ENCODE measurements around the gene CALR.
A peak's percentile ranks its signal among the peaks of the same experiment; 100 is the strongest.
"Not testable (repeated sequence)": the region's sequence is repeated elsewhere in the genome, so short reads cannot be mapped to it uniquely, and the experiment has no call there.

The CALR gene

GRCh38 chr19:12955996-12956395, 17.6 kb downstream of the CALR start:
- no peak for ATAC-seq
- peaks cover 36% of the 10 kb centered on the region for H3K36me3 Mint-ChIP-seq
- peak overlapping the region; percentile 95 for H3K4me3 Mint-ChIP-seq
- no peaks in the 10 kb centered on the region for H3K27me3 Mint-ChIP-seq
- peaks cover 2% of the 10 kb centered on the region for H3K9me3 Mint-ChIP-seq
- H3K27ac Mint-ChIP-seq: peak overlapping the region; percentile 98
- H3K4me1 Mint-ChIP-seq: peaks cover 43% of the 10 kb centered on the region

- H3K4me1 Mint-ChIP-seq: peaks cover 43% of the 10 kb centered on the region
- peaks cover 29% of the 10 kb centered on the region for H3K36me3 Mint-ChIP-seq
- peaks cover under 1% of the 10 kb centered on the region for H3K27me3 Mint-ChIP-seq
- H3K27ac Mint-ChIP-seq: peak within 1 kb of the TSS; percentile 98
- H3K4me3 Mint-ChIP-seq: peak within 1 kb of the TSS; percentile 95
- peaks cover 2% of the 10 kb centered on the region for H3K9me3 Mint-ChIP-seq
- ATAC-seq: peak; percentile 96
Measured at GRCh38 chr19:12956446-12957388, 18.3 kb downstream of the CALR start, which contains the start of gene GADD45GIP1. Gene GADD45GIP1, minus strand, starts transcription at chr19:12957223. Its CDS starts 11 bp downstream, at chr19:12957212.

GRCh38 chr19:12957389-12957952, 19.1 kb downstream of the CALR start:
- Mint-ChIP-seq H3K4me3 (peak overlapping the region; percentile 95), H3K27ac (peak overlapping the region; percentile 98)
- not testable (repeated sequence) for H3K9me3 Mint-ChIP-seq

GRCh38 chr19:12959481-12959880, 21.1 kb downstream of the CALR start:
- ATAC-seq: no peak
- peaks cover 2% of the 10 kb centered on the region for H3K9me3 Mint-ChIP-seq
- no peak overlapping the region for H3K27ac Mint-ChIP-seq
- peaks cover 19% of the 10 kb centered on the region for H3K27me3 Mint-ChIP-seq
- H3K4me3 Mint-ChIP-seq: no peak overlapping the region
- H3K4me1 Mint-ChIP-seq: peaks cover 20% of the 10 kb centered on the region
- H3K36me3 Mint-ChIP-seq: peaks cover 5% of the 10 kb centered on the region

More at GRCh38 chr19:12957389-12957952, 19.1 kb downstream of the CALR start:
- Mint-ChIP-seq H3K4me1 (peaks cover 41% of the 10 kb centered on the region), H3K36me3 (peaks cover 24% of the 10 kb centered on the region)
- ATAC-seq: peak; percentile 49
- not testable (repeated sequence) for H3K27me3 Mint-ChIP-seq

GRCh38 chr19:12965017-12965811, 26.8 kb downstream of the CALR start:
- ATAC-seq: peak; percentile 98
- Mint-ChIP-seq H3K27ac (peak overlapping the region; percentile 2), H3K4me1 (peaks cover 13% of the 10 kb centered on the region)

GRCh38 chr19:12965812-12966135, 27.4 kb downstream of the CALR start:
- Mint-ChIP-seq H3K27me3 (peaks cover 19% of the 10 kb centered on the region), H3K4me1 (peaks cover 13% of the 10 kb centered on the region), H3K27ac (peak overlapping the region; percentile 2), H3K9me3 (no peaks in the 10 kb centered on the region), H3K36me3 (no peaks in the 10 kb centered on the region), H3K4me3 (peak overlapping the region; percentile 78)
- ATAC-seq: no peak

More at GRCh38 chr19:12965017-12965811, 26.8 kb downstream of the CALR start:
- H3K4me3 Mint-ChIP-seq: peak overlapping the region; percentile 80
- H3K27me3 Mint-ChIP-seq: peaks cover 19% of the 10 kb centered on the region
- peaks cover under 1% of the 10 kb centered on the region for H3K9me3 Mint-ChIP-seq
- no peaks in the 10 kb centered on the region for H3K36me3 Mint-ChIP-seq

- Mint-ChIP-seq H3K4me3 (no peak overlapping the region), H3K36me3 (no peaks in the 10 kb centered on the region), H3K9me3 (no peaks in the 10 kb centered on the region), H3K27ac (no peak overlapping the region), H3K4me1 (peaks cover 13% of the 10 kb centered on the region), H3K27me3 (peaks cover 9% of the 10 kb centered on the region)
- ATAC-seq: no peak
Measured at GRCh38 chr19:12967907-12968306, 29.5 kb downstream of the CALR start.

- H3K4me1 Mint-ChIP-seq: peaks cover 13% of the 10 kb centered on the region
- no peak within 1 kb of the TSS for H3K27ac Mint-ChIP-seq
- no peaks in the 10 kb centered on the region for H3K9me3 Mint-ChIP-seq
- H3K27me3 Mint-ChIP-seq: peaks cover 15% of the 10 kb centered on the region
- no peaks in the 10 kb centered on the region for H3K36me3 Mint-ChIP-seq
- ATAC-seq: no peak
- H3K4me3 Mint-ChIP-seq: no peak within 1 kb of the TSS
Measured at GRCh38 chr19:12969292-12969988, 31.0 kb downstream of the CALR start, which contains the start of gene DAND5. Gene DAND5, plus strand, starts transcription at chr19:12969576. Its CDS starts 85 bp downstream, at chr19:12969661.

GRCh38 chr19:12970070-12970820, 31.8 kb downstream of the CALR start:
- H3K36me3 Mint-ChIP-seq: no peaks in the 10 kb centered on the region
- no peak overlapping the region for H3K27ac Mint-ChIP-seq
- ATAC-seq: no peak
- peaks cover 7% of the 10 kb centered on the region for H3K4me1 Mint-ChIP-seq
- H3K9me3 Mint-ChIP-seq: no peaks in the 10 kb centered on the region
- peaks cover 22% of the 10 kb centered on the region for H3K27me3 Mint-ChIP-seq
- H3K4me3 Mint-ChIP-seq: no peak overlapping the region

- Mint-ChIP-seq H3K9me3 (no peaks in the 10 kb centered on the region), H3K4me3 (no peak overlapping the region), H3K27ac (no peak overlapping the region), H3K4me1 (peaks cover 8% of the 10 kb centered on the region), H3K27me3 (peaks cover 41% of the 10 kb centered on the region), H3K36me3 (no peaks in the 10 kb centered on the region)
- ATAC-seq: no peak
Measured at GRCh38 chr19:12973236-12973635, 34.8 kb downstream of the CALR start.

GRCh38 chr19:12974301-12975220, 36.2 kb downstream of the CALR start:
- Mint-ChIP-seq H3K4me1 (peaks cover 8% of the 10 kb centered on the region), H3K27me3 (peaks cover 42% of the 10 kb centered on the region), H3K27ac (no peak overlapping the region), H3K4me3 (no peak overlapping the region), H3K36me3 (no peaks in the 10 kb centered on the region), H3K9me3 (no peaks in the 10 kb centered on the region)
- ATAC-seq: no peak

- no peaks in the 10 kb centered on the region for H3K9me3 Mint-ChIP-seq
- no peak overlapping the region for H3K4me3 Mint-ChIP-seq
- peaks cover 42% of the 10 kb centered on the region for H3K27me3 Mint-ChIP-seq
- ATAC-seq: no peak
- no peak overlapping the region for H3K27ac Mint-ChIP-seq
- peaks cover 13% of the 10 kb centered on the region for H3K4me1 Mint-ChIP-seq
- H3K36me3 Mint-ChIP-seq: no peaks in the 10 kb centered on the region
Measured at GRCh38 chr19:12975221-12975741, 36.9 kb downstream of the CALR start.

GRCh38 chr19:12976109-12976508, 37.7 kb downstream of the CALR start:
- H3K9me3 Mint-ChIP-seq, ATAC-seq, H3K36me3 Mint-ChIP-seq, H3K4me3 Mint-ChIP-seq, H3K27ac Mint-ChIP-seq: not testable (repeated sequence)
- H3K27me3 Mint-ChIP-seq: peaks cover 42% of the 10 kb centered on the region
- H3K4me1 Mint-ChIP-seq: peaks cover 15% of the 10 kb centered on the region

Data from stimulated activated memory B cell treated with anti-CD40 and anti-IgM and Interleukin-4, amounts not matched to agents 10 μg/mL and 1 μg/mL and 100 μg/mL, for 72 hours (primary cell).